ENCODE results near the gene COA6.

The COA6 gene, protein sequence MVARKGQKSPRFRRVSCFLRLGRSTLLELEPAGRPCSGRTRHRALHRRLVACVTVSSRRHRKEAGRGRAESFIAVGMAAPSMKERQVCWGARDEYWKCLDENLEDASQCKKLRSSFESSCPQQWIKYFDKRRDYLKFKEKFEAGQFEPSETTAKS

DNA sequence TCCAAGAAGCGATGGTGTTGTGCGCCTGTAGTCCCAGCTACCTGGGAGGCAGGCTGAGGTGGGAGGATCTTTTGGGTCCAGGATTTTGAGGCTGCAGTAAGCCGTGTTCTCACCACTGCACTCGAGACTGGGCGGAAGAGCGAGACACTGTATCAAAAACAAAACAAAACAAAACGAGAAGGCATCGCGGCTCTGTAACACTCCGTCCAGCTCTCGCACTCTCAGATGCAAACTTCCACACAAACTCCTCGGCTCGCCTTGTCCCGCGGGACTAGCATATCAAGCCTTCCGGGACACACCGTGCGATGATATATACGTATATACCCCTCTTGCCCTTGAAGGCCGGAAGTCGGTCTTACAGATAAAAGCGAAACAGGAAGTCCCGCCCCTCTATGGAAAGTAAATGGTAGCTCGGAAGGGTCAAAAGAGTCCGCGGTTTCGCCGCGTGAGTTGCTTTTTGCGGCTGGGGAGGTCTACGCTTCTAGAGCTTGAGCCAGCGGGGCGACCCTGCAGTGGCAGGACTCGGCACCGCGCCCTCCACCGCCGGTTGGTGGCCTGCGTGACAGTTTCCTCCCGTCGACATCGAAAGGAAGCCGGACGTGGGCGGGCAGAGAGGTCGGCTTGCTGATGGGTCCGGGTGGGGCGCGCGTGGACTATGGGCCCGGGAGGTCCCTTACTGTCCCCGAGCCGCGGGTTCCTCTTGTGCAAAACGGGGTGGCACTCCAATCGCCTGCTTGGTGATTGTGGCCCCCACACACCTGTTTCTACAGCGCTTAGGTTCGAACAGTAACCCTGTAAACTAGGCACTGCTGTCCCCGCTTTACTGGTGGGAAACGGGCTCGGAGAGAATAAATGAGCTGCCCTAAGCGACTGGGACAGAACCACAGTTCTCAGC lies at the start of gene COA6:
TSS of gene COA6 (plus strand) at position 393 of the 895 bp plus-strand sequence. CDS start at position 404, 11 bp downstream.
- DNase-seq = peak; percentile 99

DNA sequence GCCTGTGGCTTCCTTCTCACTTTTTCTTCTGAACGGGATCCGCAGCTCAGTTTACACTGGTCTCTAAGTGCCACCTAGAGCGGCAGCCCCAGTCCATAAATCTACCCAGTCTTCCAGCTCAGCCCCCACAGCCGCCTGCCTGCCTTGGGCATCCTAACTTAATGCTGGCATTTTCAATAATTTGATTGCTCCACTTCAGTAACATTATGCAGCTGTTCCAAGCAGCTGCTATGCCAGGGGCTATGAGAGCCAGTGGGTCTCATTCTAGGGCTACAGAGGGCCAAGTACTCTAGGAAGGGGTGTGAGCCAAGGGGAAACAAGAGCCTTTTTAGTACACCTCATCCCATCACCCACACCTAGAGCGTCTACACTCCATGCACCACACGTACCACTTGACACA lies 48.4 kb upstream of the COA6 start:
- no peak for DNase-seq

DNA sequence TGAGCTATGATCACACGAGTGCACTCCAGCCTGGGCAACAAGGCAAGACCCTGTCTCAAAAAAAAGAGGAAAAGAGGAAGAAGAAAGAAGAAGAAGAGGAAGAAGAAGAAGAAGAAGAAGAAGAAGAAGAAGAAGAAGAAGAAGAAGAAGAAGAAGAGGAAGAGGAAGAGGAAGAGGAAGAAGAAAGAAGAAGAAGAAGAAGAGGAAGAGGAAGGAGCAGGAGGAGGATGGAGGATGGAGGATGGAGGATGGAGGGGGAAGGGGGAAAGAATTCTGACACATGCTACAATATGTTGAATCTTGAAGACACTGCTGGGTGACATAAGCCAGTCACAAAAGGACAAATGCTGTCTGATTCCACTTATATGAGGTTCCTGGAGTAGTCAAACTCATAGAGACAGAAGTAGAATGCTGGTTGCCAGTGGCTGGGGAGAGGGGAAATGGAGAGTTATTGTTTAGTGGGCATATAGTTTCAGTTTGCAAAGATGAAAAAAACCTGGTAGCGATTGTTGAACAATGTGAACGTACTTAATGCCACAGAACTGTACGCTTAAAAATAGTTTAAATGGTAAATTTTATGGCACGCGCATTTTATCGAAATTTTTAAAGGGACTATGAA lies 47.3 kb upstream of the COA6 start:
- no peak for DNase-seq

DNA sequence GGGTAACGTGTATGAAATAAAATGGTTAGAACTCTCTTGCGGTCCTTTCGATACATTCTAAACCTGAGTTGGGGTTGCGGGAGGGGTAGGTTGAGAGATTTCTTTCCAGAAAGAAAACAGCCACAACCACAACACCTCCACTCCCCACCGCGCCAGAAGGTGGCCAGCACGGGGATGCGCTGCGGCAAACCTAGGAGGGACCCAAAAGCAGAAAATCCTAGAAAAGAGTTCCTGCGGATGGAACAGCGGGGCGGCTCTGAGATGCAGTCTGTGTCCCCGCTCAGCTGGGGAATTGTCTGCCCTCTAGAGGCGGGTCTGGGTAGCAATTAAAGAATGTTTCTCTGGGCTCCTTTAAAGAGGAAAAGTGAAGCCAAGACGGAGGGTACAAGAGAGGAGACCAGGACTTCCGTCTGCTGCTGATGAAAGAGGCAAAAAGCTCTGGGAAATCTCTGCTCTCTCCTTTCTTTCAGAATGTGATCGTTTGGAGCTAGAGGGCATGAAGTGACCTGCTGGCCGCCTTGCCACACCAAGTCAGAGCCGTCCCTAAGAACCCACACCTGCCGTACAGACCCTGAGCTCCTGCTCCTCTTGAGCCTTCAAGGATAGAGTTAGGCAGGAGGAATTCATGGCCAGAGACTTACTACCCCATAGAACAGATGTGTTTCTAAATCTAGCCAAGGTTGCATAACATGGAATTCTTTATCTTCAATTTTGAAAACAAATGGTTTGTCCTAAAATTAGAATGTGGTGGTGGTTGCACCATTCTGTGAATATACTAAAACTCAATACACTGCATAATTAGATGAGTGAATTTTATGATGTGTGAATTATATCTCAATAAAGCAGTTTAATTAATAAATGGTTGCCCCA lies 46.5 kb upstream of the COA6 start:
- peak; percentile 83 for DNase-seq

DNA sequence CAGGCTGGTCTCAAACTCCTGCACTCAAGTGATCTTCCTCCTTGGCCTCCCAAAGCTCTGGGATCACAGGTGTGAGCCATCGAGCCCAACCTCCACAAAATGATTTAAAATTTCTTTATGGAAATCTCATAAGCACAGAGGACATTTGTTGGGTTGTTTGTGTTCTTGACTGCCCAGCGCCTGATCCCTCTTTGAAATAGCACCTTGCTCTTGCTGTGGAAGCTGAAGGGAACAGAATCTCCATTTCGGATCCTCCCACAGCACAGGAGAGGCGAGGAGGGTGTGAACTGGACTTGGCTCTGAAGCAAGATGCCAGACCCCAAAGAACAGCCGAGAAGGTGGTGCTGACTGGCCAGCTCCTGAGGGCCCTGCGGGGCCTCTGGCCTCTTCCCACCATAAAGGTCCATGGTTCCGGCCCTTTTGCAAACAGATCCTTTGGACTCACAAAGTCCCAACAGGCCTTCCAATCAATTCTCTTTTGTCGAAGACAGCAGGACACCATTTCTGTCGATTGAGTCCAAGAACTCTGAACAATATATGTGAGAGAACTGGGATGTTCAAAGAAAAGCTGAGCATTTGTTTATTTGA lies 45.6 kb upstream of the COA6 start:
- no peak for DNase-seq

DNA sequence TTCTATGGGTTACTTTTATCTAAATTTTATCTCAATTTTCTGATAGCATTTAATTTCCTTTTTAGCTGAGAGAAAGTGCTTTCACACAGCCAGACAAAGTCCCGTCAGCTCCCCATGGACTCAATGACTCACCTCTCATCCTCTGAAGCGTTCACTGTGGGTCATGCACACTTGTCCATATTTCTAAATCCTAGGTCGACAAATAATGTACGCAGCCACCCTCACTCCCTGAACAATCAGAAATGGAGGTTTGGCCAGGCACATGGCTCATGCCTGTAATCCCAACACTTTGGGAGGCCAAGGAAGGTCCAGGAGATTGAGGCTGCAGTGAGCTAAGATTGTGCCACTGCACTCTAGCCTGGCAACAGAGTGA lies 42.4 kb upstream of the COA6 start:
- DNase-seq = no peak

DNA sequence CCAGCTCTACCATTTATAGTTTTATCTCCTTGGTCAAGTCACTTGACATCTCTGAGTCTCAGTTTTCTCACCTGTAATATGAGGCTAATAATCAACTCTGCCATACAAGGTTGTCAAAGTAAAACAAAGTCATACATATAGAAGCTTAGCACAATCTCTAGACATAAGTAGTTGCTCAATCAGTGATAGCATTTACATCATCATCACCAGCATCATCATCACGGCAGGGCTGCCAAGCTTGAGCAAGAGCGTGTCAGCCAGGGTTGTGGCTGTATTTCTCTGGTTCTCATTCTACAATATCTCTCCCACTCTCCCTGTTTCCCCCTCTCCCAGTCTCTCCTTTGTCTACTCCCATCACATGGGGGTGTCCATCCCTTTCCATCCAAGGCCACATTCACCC lies 41.7 kb upstream of the COA6 start:
- no peak for DNase-seq

DNA sequence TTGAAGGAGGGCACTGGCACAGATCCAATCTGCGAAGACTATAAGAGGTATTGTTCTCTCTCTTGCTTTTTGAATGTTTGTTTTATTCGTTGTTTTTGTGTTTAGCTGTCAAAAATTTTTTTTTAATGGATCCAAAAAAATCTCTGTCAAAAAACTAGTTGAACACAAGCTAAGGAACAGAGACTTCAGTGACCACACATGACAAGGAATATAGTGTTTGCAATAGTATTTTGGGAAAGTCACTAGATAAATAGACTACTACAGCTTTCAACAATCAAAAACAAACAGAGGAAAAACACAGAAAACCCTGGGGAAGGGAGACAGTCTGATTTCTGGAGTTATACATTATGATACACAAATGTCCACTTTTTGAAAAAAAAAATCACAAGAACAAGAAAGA lies 36.9 kb upstream of the COA6 start:
- DNase-seq = no peak

DNA sequence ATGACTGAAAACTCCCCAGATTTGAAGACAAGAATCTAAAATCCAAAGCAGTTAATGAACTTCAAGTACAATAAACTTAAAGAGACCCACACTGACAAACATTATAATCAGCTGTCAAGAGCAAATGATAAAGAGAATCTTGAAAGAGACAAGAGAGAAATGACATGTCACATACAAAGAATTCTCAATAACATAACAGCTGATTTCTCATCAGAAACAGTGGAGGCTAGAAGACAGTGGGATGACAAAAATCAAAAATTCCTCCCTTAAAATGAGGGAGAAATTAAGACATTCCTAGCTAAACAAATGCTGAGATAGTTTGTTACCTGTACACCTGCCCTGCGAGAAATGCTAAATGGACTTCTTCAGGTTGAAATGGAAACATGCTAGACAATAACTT lies 36.0 kb upstream of the COA6 start:
- DNase-seq = no peak

DNA sequence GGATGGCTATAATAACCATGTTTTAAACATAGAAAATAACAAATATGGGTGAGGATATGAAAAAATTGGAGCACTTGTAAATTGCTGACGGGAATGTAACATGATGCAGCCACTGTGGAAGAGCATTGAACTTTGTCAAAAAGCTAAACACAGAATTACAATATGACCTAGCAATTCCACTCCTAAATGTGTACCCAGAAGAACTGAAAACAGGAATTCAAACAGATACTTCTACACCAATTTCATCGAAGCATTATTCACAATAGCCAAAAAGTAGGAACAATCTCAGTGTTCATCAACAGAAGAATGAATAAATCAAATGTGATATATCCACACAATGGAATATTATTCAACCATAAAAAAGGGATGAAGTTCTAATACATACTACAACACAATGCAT lies 32.7 kb upstream of the COA6 start:
- DNase-seq = no peak

DNA sequence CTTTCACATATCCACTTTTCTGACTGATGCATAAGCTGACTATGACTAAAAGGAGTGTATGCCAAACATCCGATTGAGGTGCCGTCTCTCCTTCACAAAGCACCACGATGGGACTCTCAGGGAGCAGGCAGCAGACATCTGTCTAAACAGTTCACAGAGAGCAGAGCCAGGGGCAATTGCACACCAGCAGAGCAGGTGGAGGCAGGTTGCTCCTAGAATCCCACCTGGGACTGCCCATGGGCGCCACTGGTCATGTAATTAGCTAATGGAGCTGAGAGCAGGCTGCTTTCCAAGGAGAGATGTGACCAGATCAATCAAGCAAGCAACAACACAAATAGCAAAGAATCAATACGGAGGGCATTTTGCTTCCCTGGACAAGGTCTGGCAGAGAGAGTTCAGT lies 30.5 kb upstream of the COA6 start:
- peak; percentile 58 for DNase-seq

DNA sequence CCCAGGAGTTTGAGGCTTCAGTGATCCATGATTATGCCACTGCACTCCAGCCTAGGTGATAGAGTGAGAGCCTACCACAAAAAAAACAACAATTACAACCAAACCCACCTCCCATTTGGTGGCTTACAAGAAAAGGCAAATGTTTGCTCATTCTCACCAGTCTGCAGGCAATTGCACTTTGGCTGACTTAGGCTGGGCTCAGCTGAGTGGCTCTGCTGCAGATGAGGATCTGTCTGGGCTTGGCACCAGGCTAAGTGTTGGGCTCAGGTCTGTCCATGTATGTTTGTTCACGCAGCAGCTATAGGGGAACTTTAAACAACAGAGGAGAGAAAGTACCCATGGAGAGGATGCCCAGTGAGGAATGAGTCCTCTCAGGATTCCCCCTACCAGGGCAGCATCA lies 28.0 kb upstream of the COA6 start:
- DNase-seq = no peak

DNA sequence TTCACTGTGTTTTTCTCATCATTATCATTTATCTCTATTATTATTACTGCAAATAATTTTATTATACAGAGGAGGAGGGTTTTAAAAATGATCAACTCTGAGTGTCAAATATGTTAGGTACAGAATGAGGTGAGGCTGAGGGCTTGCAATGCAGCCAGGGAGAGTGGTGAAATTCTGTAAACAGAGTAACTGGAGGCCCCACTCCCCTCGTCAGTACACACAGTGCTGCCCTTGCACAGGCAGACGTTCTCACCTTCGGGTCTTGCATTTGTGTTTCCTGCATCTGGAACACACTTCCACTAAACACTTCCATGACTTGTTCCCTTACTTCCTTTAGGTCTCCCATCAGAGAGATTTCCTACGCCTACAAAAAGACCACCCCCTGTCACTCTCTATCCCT lies 24.3 kb upstream of the COA6 start:
- DNase-seq = no peak

DNA sequence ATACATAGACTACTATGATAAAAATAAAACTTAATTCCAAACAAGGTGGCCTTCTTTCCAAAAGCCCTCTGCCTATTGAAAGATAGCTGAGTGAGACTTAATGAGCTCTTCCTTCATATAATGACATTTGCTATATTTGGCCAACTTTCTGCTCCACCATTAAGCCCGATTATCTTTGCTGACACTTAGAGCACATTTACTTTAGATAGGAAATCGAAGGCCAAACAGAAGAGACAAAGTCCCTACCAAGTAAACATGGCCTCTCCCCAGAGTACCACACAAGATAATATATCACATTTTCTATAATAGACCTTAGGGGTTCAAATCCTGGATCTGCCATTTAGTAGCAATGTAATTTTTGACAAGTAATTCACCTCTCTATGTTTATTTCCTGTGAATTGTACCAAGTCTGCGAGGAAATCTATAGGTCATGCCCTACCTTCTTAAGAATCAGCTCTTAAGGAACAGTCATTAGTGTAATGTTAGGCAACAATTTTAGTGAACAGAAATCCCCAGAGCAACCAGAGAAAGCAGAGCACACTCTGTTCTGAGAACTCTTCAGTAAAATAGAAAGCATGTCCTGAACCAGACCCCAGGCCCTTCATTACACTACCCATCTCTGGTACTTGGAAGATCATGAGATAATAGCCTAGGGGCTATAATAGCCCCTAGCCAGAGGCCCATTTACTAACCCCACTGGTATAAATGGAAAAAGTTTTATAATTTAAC lies 17.3 kb upstream of the COA6 start:
- DNase-seq = no peak

DNA sequence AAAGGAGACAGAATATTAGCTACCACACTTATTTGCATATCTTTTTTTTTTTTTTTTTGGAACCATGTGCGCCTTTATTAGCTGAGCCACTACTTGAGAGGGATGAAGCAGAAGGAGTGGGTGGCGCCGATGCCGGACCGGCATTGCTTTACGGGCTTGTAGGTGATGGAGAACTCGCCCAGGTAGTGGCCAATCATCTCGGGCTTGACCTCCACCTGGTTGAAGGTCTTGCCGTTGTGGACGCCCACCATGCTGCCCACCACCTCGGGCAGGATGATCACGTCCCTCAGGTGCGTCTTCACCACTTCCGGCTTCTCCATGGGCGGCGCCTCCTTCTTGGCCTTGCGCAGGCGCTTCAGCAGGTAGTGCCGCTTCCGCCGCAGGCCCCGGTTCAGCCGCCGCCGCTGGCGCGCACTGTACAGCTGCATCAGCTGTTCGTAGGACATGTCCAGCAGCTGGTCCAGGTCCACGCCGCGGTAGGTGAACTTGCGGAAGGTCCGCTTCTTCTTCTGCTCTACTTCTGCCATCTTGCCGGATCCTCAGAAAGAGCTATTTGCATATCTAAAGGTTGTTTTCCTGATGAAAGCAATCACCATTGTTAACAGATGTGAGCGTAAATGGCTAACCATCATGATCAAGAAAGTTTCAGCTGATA lies 16.5 kb upstream of the COA6 start:
- peak; percentile 69 for DNase-seq

DNA sequence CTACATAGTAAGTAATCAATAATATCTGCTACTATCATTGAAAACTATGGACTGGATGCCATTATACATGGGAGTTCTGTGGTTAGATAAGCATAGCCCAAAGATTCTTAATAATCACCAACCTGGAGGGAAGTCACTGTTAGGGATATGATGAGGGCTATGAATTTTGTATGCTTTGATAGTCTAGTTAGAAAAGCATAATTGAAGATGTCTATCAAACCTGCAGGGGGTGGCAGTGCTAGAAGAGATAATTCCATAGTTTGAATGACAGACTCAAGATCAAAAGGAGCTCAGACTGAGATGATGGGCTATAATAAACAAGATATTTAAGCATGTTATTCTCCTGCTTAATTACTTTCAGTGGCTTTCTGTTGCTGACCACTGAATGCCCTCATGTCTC lies 15.4 kb upstream of the COA6 start:
- no peak for DNase-seq

DNA sequence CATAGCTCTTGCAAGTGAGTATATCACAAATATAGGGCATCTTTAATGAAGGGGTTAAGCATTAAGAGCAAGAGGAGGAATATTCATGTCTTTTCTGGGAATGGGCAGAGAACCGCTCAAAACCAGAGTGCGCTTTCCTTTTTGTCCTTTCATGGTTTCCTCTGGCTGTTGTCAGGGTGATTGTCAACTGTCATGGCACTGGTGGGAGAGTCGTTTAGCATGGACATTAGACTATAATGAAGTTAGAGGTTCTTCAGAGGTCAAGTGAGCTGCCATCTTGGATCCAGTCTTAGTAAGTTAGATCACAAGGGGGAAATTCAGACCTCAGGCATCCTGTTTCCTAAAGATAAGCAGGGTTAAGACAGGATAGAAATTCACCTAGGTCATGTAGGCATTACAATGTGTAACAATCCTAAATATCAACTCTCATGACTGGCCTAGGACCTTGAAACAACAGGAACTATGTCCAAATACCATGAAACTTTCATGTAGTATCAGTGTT lies 12.1 kb upstream of the COA6 start:
- DNase-seq = no peak

DNA sequence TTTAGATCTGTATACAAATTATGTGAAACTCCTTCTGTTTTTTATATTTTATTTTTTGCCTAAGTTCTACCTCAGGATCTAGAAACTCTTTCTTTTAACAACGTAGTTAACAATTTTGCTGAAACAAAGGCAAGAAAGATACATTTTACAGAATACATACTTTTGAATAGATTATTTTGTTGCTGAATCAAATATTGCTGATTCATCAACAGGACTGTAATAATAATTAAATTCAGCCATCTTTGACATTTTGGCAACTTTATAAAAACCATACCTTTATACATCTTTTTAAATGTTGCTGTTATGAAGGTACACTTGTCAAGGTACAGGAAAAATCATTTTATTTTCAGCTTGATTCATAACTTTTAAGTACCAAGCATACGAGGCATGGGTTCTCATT lies 10.7 kb upstream of the COA6 start:
- no peak for DNase-seq

DNA sequence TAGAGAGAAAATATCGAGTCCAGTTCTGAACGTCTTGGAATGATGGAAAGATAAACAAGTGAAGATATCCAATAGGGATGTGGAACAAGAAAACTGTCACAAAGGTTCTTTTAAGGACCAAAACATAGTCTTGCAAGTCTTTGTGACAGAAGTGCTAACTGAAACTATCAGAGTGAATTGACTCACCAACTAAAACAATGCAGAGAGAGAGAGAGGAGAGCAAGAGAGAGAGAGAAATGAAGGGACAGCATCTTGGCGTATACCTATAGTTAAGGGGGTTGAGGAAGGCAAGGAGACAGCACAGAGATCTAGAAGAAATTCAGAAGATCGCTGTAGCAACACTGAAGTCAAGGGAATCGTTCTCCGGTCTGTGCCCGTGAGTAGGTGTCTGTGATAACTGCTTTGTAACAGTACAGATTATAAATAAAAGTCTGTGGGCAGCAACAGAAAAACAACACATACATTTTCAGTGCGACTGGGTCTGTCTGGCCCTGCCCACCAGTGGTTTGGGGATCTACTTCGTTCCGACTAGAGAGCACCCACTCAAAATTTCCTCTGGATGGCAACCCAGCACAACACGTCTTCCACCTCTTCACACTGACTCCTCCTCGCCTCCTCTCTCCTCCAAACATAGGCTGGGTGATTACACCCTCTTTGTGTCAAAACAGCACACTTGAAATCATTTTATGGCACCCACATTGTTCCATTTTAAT lies 4.8 kb upstream of the COA6 start:
- DNase-seq = no peak

DNA sequence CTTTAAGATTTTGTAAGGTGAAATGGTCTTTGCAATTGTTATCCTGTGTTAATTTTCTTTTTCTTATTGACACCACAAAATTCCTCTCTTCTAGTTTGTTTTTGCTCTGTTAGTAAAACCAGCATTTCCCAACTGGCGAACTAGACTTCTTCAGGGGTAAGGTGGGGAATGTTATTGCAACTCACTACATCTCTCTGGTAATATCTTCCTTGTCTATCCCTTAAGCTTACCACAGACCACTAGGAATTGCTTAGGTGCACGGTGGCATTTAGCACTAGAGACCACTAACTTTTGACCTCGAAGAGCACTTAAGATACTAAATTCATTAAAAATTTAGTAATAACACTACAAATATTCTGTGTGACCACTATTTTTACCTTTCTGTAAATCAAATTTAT lies 4.2 kb upstream of the COA6 start:
- no peak for DNase-seq

DNA sequence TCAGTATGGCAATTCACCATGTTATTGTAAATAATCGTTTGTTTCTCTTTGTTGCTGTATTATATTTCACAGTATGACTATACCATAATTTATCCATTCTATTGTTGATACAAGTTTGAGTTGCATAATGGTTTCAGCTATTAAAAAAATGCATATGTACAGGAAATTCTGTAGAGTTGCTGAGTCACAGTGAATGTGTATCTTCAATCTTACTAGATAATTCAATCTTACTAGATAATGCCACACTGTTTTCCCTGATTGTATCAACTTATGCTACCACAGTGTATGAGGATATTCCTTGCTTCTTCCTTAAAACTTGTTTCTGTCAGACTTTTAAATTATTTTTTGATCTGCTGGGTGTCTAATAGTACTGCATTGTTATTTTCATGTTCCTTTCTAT lies 3.5 kb upstream of the COA6 start:
- no peak for DNase-seq
